Psoas muscle (tissue), 8 donors: ENCODE measurements around the gene TOGARAM2. TPM values are rescaled to one million over a fixed set of nuclear protein-coding genes. Genes with fewer than 3 reads are reported as not detected.

ENCODE experiments used
- ATAC-seq, 4 donors: fragments of 200-7000 bp; cut with Tn5 transposase; one replicate each; pipeline ENCODE4 v1.9.1; 2020; ENCODE audit warnings: moderate library complexity in 3 of 4, mild to moderate bottlenecking in 2 of 4
- DNase-seq, 2 donors: peaks; one replicate each; pipeline ENCODE4 v3.0.0-alpha.2; 2020
- H3K27ac ChIP-seq: fragments of 200-600 bp; one replicate; pipeline ENCODE4 v1.8.0; 2022
- H3K27me3 ChIP-seq, 3 donors: fragments of 200-600 bp in 1 of 3; one replicate each; pipeline versions ENCODE4 v1.6.1 to v1.8.0; 2013 to 2022; ENCODE audit warnings: low read length in 2 of 3, mild to moderate bottlenecking in 2 of 3, moderate library complexity in 1 of 3; ENCODE audit not compliant: insufficient read depth in 3 of 3
- H3K36me3 ChIP-seq, 2 donors: fragments of 200-600 bp in 1 of 2; one replicate each; pipeline versions ENCODE4 v1.6.1 to v1.8.0; 2013 to 2022; ENCODE audit warnings: low read depth in 1 of 2, mild to moderate bottlenecking in 1 of 2, moderate library complexity in 1 of 2; ENCODE audit not compliant: insufficient read depth in 1 of 2
- H3K4me1 ChIP-seq: fragments of 200-600 bp; one replicate; pipeline ENCODE4 v1.8.0; 2022
- H3K4me3 ChIP-seq: fragments of 200-600 bp; one replicate; pipeline ENCODE4 v1.8.0; 2022; ENCODE audit warnings: mild to moderate bottlenecking
- H3K9me3 ChIP-seq: fragments of 200-600 bp; one replicate; pipeline ENCODE4 v1.8.0; 2022
- WGBS, 3 donors: extraction: QIAGEN DNeasy Blood & Tissue Kit; methylation state at CpG; one replicate each; pipeline versions ENCODE4 v1.1.6 to v1.1.7; 2013; 5-methylcytosine and 5-hydroxymethylcytosine counted together
- intact Hi-C, 2 donors: fragments of 100-400 bp; cut with DNase I; formaldehyde crosslinking; loops; one replicate each; pipeline versions ENCODE4 v1.11.0 to v1.14.2; 2022
- polyA plus RNA-seq, 3 donors: library from polyadenylated mRNA; stranded (reverse); fragments of 200-250 nt; gene quantifications; one replicate each; pipeline ENCODE4 v1.2.3, GENCODE V29; 2013
- total RNA-seq, 4 donors: library from RNA; stranded (reverse); fragmentation: NEBNext Ultra II Directional in 2 of 4; extraction: Animal tissue kit (Norgen Biotek cat#: 25700) in 2 of 4; gene quantifications; one replicate each; pipeline versions ENCODE4 v1.2.1 to v1.2.4, GENCODE V29; 2021 to 2023
- TF ChIP-seq, protein P1 (sequence below): fragments of 200-600 bp; IDR thresholded peaks from one replicate; pipeline ENCODE4 v1.8.0; 2022; ENCODE audit warnings: antibody characterized with exemption
- donor health status: healthy with polysubstance abuse.
- donor health status: DM: no; HTN: no; CAD: no; lungs with moderate emphysema.
- donor health status: Bipolar disorder and iron deficiency.
- donor health status: healthy.
- donor health status: DM: yes; HTN: yes; CAD: no.
- donor health status: DM: no; HTN: no; CAD: no.
- donor health status: DM: no; HTN: no; CAD: no.
- donor health status: DM: yes; HTN: yes; CAD: no.

The TOGARAM2 gene
- total and polyA plus RNA-seq, 7 donors: 2.2 to 98.4 (median 28.6) TPM

DNA sequence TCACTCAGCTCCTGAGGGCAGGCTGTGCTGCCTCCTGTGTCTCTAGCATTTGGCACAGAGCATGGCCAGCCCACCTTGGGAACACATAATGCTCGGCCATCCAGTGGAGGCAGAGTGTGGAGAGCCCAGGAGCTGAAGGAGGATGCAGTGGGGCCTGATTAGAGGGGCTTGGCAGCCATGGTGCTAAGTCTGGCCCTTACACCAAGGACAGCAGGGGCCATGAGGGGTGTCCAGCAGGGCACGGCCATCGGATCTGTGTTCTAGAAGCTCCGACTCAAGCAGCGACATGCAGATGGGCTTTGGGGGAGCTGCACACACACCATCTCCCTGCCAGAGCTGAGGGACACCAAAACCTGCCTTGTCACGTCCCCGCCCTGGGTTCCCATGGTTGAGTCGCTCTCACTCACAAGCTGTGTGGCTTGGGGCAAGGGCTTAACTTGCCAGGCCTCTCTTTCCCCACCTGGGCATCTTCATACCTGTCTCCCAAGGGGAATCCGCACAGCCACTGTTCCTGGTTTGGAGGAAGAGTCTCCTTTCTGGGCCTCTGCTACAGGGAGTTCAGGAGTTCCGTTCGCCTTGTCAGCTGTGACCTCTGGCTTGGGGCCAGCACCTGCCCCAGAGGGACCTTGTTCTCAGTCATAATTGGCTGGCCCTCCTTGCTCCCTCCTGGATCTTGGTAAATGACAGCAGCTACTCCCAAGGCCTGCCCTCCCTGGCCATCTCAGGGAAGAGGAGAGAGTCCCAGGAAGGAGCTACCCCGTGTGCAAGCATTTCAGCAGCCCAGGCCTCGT is 1.3 kb upstream of the TOGARAM2 start:
- 61 to 72% (median 64%) methylated on average over 13 of the region's 13 CpGs for WGBS, 3 donors
- Histone ChIP-seq H3K36me3 (no peaks in the 10 kb centered on the region), H3K4me3 (no peak overlapping the region), H3K27ac (no peak overlapping the region), H3K9me3 (no peaks in the 10 kb centered on the region), H3K4me1 (no peaks in the 10 kb centered on the region), H3K27me3 (no peaks in the 10 kb centered on the region)
- ATAC-seq (peak in 3 of 4 donors; percentile 15 to 62 (median 17)), DNase-seq (peak in 1 of 2 donors; percentile 70)
- TF ChIP-seq, protein P1, sequence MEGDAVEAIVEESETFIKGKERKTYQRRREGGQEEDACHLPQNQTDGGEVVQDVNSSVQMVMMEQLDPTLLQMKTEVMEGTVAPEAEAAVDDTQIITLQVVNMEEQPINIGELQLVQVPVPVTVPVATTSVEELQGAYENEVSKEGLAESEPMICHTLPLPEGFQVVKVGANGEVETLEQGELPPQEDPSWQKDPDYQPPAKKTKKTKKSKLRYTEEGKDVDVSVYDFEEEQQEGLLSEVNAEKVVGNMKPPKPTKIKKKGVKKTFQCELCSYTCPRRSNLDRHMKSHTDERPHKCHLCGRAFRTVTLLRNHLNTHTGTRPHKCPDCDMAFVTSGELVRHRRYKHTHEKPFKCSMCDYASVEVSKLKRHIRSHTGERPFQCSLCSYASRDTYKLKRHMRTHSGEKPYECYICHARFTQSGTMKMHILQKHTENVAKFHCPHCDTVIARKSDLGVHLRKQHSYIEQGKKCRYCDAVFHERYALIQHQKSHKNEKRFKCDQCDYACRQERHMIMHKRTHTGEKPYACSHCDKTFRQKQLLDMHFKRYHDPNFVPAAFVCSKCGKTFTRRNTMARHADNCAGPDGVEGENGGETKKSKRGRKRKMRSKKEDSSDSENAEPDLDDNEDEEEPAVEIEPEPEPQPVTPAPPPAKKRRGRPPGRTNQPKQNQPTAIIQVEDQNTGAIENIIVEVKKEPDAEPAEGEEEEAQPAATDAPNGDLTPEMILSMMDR: no peak
- intact Hi-C loops: no loop called here

DNA sequence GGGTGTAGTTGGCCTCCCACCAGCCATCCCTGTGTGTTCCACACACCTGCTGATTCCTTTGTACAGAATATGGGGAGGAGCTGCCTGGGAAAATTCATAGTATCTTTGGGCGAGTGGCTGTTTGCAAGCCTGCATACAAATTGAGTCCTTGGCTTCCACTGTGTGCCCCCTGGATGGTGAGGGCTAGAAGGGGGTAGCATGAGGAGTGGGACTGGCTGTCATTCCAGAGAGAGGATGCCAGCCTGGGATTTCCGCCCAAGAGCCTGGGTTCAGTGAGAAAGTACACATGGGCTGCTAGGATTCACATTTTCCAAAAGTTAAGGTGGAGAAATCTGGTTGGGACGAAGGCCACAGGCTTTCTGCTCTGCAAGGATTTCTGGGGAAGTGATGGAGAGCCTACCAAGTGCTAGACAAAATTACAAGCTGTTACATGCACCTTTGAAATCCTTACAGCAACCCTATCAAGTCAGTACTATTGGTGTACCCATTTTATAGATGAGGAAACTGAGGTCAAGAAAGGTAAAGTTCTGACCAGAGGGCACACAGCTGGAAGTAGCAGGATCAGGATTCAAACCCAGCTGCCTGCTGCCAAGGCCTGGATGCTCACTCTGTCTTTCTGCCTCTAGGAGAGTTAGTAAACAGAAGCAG is 606 bp upstream of the TOGARAM2 start:
- no peaks in the 10 kb centered on the region for H3K4me1 ChIP-seq

DNA sequence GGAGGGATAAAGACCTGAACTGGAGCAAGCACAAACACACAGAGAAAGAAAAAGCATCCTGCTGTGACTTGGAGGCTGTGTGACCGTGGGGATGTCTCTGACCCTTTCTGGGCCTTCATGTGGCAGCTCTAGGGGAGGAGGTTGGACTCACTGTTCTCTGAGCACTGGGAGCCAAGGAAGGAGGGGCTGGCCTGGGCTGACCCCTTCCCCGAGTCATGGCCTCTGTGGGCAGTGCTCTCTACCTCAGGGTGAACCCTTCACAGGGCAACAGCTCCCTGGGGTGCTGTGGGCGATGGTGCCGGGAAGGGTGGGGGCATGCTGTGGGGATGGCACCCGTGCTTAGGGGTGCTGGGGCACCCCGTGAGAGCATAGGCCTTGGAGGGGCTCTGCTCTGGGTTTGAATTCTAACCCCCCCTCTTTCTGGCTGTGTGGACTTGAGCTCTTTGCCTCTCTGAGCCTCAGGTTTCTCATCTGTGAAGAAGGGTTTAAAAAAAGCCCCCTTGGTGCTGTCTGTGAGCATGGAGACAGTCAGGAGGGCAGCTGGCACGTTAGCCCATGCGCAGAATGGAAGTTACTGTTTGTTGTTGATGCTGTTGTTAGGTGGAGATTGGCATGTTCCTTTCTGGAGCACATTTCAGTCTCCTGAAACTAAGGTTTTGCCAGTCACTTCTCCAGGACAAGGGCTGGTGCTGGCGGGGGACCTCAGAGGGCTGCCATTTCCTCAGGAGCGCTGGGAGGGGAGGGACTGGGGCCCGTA is 700 bp downstream of the TOGARAM2 start:
- ATAC-seq (peak in 3 of 4 donors; percentile 24 to 68 (median 38)), DNase-seq (no peak)
- H3K36me3 ChIP-seq: no peaks in the 10 kb centered on the region
- H3K9me3 ChIP-seq: no peaks in the 10 kb centered on the region
- H3K4me3 ChIP-seq: no peak overlapping the region
- no peaks in the 10 kb centered on the region for H3K27me3 ChIP-seq
- intact Hi-C loops: no loop called here
- TF ChIP-seq, protein P1: no peak
- 71 to 81% (median 81%) methylated on average over 10 to 11 of the region's 11 CpGs for WGBS, 3 donors
- no peak overlapping the region for H3K27ac ChIP-seq
- no peaks in the 10 kb centered on the region for H3K4me1 ChIP-seq

More for the DNA sequence above, 606 bp upstream of the TOGARAM2 start:
- DNase-seq (no peak), ATAC-seq (no peak)
- Histone ChIP-seq H3K4me3 (no peak overlapping the region), H3K36me3 (no peaks in the 10 kb centered on the region), H3K9me3 (no peaks in the 10 kb centered on the region), H3K27me3 (no peaks in the 10 kb centered on the region), H3K27ac (no peak overlapping the region)
- intact Hi-C loops: no loop called here
- TF ChIP-seq, protein P1: no peak
- WGBS, 3 donors: 56 to 93% (median 88%) methylated on average over 3 of the region's 3 CpGs

DNA sequence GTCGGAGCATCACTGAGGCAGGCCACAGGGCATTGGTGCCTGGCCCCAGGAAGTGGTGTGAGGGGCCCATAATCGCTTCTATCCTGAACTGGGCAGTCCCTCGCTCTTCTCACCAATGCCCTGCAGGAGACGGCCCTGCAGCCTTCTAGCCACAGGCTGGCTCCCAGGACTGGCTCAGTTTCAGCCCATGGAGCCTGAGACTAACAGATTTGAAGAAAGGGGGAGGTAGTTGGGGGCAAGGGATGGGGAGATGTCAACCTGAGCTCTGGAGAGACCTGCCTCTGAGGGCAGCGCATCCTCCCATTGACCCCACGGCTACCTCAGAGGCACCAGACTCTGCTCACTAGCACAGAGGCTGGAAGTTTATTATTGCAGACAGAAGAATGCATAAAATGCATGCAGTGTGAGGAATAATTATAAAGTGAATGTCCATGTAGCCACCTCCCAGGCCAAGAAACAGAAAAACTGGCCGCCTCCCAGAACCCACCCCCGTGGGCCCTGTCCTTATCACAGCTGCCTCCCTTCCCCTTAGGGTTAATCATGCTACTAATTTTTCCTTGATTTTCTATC is 1.4 kb downstream of the TOGARAM2 start:
- ATAC-seq (no peak), DNase-seq (no peak)
- Histone ChIP-seq H3K4me1 (no peaks in the 10 kb centered on the region), H3K27me3 (no peaks in the 10 kb centered on the region), H3K36me3 (no peaks in the 10 kb centered on the region), H3K9me3 (no peaks in the 10 kb centered on the region), H3K4me3 (no peak overlapping the region), H3K27ac (no peak overlapping the region)
- intact Hi-C loops: no loop called here
- TF ChIP-seq, protein P1: no peak
- 80 to 89% (median 84%) methylated on average over 8 of the region's 8 CpGs for WGBS, 3 donors
